ENCODE data around the gene KDM7A.

Gene KDM7A, protein sequence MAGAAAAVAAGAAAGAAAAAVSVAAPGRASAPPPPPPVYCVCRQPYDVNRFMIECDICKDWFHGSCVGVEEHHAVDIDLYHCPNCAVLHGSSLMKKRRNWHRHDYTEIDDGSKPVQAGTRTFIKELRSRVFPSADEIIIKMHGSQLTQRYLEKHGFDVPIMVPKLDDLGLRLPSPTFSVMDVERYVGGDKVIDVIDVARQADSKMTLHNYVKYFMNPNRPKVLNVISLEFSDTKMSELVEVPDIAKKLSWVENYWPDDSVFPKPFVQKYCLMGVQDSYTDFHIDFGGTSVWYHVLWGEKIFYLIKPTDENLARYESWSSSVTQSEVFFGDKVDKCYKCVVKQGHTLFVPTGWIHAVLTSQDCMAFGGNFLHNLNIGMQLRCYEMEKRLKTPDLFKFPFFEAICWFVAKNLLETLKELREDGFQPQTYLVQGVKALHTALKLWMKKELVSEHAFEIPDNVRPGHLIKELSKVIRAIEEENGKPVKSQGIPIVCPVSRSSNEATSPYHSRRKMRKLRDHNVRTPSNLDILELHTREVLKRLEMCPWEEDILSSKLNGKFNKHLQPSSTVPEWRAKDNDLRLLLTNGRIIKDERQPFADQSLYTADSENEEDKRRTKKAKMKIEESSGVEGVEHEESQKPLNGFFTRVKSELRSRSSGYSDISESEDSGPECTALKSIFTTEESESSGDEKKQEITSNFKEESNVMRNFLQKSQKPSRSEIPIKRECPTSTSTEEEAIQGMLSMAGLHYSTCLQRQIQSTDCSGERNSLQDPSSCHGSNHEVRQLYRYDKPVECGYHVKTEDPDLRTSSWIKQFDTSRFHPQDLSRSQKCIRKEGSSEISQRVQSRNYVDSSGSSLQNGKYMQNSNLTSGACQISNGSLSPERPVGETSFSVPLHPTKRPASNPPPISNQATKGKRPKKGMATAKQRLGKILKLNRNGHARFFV

DNA sequence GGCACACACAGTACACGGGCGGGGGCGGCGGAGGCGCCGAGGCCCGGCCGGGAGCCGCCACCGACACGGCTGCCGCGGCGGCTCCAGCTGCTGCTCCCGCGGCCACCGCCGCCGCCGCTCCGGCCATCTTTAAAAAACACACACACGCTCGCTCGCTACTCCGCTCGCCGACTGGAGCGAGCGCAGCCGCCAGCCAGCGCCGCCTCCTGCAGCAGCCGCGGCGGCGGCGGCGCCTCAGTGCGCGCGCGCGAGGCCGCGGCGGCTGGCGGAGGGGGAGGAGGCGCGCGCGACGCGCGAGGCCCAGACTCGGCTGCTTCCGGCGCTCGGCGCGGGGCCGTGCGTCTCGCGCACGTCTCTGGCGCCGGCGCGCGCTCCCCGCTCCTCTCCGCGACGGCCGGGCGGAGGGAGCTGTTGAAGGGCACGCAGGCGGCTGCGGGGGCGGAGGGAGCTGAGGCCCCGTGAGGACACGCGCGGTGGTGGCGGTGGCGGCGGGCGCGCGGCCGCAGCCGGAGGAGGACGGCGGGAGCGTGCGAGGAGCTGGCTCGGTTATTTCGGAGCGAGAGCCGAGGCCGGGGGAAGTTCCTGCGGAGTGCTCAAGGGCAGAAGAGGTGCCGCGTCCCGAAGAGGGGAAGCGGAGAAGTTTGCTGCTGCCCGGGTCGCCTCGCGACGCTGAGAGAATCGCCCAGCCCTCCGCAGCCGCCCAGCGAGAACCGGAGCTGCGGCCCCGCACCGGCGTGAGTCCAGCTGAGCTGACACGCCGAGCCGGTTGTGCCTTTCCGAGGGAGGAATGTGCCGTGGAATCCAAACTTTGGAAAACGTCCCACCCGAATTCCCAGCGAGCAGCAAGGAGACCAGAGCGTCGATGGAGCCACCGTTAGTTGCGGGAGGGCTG lies at the start of gene KDM7A:
KDM7A (minus strand) TSS at position 173 of the 892 bp plus-strand sequence; CDS start at position 127, 46 bp downstream.
- peak; percentile 96 for DNase-seq (ENCODE audit: low spot score)

GRCh38 chr7:140225562-140226249 lies 48.9 kb upstream of the KDM7A start:
- DNase-seq (ENCODE audit: low spot score): no peak

DNA sequence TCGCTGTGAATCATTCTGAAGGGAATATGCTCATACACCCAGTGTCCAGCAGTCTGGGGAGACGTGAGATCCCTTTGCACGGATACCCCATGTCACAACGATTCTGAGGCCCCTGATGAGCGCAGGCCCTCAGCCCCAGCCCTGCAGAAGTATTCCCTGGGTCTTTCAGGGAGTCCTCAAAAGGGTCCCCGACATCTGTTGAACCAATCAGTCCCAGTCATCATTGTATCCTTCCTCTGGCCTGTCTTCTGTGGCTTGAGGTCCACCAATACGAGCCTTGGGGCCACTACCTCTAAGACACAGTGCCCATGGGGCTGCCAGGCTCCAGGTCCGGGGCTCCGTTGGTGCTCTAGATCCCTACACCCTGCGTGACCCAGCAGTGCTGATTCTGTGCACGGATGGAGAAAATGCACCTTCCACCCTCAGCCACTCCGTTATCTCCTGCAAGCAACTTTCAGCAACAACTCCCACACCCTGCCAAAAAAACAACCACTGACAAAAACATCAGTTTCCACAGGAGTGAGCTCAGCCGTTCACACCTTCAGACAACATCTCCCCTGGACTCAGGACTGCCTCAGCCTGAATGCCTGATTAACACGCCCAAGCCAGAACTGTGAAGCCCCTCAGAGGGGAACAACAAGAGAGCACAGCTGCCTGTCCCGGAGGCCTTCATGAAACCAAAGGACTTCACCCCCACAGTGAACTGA lies 46.9 kb upstream of the KDM7A start:
- no peak for DNase-seq (ENCODE audit: low spot score)

- no peak for DNase-seq (ENCODE audit: low spot score)
Measured at GRCh38 chr7:140222814-140223213, 46.0 kb upstream of the KDM7A start.

GRCh38 chr7:140219672-140220524 lies 43.1 kb upstream of the KDM7A start:
- DNase-seq (ENCODE audit: low spot score): no peak

DNA sequence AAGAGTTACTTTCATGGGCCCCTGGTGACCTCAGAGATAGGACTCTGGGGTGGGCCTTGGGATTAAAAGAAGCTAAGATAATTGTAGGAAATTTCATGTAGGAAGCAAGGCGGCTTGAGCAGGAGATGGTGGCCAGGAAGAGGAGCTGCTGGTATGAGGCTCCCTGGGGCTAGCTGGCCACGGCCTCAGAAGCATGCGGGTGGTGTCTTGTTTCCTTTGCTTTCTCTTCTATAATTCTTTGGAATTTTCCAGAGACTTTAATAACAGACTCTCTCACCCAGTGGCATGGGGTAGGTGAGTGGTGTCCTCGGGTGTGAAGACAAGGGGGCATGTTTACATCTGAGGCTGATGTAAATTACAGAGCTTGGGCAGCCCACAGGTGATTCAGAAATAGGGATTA lies 41.9 kb upstream of the KDM7A start:
- DNase-seq (ENCODE audit: low spot score): no peak

DNA sequence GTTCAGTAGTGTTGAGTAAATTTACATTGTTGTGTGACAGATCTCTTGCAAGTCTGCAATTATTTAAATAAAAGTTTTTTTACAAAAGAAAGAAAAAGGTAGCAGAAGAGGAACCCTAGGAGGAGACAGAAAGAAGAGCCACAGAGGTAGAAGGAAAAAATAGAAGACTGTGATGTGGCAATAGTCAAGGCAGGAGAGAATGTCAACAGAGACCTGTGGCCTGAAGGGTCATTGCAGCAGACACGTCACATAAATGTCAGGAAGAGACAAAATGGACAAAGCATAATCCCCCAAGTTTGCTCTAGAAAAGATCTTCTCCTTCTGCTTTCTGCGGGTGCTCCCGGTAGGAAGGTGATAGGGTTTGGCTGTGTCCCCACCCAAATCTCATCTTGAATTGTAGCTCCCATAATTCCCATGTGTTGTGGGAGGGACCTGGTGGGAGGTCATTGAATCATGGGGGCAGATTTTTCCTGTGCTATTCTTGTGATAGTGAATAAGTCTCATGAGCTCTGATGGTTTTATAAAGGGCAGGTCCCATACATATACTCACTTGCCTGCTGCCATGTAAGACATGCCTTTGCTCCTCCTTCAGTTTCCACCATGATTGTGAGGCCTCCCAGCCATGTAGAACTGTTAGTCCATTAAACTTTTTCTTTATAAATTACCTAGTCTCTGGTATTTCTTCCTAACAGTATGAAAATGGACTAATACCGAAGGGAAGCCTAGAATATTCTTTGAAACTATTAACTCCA lies 41.1 kb upstream of the KDM7A start:
- DNase-seq (ENCODE audit: low spot score): no peak

- no peak for DNase-seq (ENCODE audit: low spot score)
Measured at GRCh38 chr7:140215281-140215680, 38.5 kb upstream of the KDM7A start.

DNA sequence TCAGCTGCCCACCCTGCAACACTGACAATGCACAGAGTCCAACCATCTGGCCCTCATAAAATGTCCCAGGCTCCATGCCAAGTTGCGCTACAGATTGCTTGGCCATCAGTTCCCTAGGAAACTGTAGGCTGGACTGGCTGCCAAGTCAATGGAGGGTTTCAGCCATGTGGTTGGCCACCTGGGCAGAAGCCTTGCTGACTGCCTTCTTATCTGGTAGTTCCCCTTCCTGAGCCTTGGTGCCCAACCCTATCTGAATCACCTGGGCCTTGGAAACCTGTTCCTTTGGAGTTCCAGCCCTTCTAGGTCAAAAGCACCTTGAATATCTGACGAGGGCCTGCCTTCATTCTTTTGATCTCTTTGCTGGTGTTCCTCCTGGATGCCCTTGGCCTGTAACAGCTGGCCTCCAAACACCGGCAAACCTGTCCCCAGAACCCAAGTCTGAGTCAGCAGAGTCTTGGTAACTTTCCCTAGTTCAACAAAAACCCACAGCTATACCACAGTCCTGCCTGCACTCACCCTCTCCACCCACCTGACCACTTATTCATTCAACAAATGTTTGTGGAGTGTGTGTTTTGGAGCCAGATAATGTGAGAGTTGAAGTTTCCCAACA lies 37.4 kb upstream of the KDM7A start:
- no peak for DNase-seq (ENCODE audit: low spot score)

DNA sequence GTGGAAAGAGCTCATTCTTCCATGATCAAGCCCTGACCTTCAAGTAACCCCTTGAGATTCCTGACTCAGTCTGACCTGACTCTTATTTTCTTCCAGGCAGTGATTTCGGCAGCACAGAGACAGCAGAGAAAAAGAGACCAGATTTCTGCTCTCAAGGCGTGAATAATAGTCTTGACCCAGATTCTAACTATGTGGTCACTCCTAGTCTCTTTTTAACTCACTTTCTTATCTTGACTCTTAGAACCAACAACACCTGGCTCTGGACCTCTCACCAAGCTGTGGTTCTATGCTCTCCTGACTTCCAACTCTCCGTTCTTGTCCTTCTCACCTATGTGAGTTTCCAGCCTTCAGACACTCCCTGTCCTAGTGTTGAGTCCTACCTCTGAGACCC lies 36.9 kb upstream of the KDM7A start:
- DNase-seq (ENCODE audit: low spot score): no peak

- DNase-seq (ENCODE audit: low spot score): no peak
Measured at GRCh38 chr7:140212100-140212881, 35.5 kb upstream of the KDM7A start.

DNA sequence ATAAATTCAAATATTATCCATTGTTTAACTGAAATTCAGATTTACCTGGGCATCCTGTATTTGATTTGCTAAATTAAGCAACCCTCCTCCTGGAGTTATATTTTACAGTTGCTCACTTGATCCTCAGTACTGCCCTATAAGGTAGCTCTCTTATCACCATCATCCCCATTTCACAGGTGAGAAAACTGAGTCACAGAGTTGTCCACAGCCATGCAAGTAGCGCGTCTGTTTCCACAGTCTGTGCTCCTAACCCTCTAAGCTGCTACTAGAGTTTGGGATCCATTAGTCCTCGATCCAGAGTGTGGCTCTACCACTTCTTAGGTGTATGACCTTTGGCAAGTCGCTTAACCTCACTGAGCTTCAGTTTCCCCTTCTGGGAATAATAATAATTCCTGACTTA lies 34.9 kb upstream of the KDM7A start:
- DNase-seq (ENCODE audit: low spot score): no peak

DNA sequence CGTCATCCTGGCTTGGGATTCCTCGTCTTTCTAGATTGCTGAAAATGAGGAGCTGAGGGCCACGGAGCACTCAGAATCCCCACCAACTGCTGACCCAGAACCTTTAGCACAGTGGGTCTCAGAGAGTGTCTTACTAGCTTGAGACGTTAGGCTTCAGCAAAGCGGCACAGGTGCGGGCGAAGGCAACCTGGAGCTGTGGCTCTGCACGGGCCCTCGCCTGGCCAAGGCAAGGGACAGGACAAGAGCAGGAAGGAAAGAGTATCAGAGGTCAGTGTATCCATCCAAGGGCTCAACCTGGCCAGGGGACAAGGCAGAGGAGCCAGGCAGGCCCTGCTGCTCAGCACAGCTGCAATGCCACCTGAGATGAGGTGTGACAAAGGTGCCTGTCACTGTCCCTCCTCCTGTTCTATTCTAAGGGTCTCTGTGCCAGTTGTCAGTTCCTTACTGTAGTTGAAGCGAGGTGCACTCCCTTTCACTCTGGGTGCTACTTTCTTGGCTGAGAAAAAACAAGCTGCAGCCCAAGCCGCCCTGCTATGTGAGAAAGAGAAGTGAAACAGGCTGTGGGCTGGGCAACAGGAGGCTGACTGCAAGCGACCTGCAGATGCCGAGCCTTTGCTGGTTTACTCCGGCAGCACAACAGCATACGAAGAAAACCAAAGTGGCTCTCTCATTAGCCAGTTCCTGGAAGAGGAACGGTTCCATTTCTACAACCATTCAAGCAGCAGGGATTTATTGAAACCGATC lies 33.3 kb upstream of the KDM7A start:
- no peak for DNase-seq (ENCODE audit: low spot score)

- no peak for DNase-seq (ENCODE audit: low spot score)
Measured at GRCh38 chr7:140206616-140207389, 30.0 kb upstream of the KDM7A start.

- DNase-seq (ENCODE audit: low spot score): no peak
Measured at GRCh38 chr7:140205600-140205999, 28.8 kb upstream of the KDM7A start.

DNA sequence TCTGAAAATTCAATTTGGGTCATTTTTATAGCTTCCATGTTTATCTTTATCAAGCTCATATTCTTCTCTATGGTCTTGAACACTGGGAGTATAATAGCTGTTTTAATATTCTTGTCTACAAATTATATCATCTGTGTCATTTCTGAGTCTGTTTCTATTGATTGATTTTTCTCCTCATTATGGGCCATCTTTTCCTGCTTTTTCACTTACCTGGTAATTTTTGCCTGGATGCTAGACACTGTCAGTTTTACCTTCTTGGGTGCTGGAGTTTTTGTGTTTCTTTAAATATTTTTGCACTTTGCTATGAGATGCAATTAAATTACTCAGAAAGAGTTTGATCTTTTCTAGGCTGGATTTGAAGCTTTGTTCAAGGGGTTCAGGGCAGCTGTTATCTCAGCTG lies 26.8 kb upstream of the KDM7A start:
- DNase-seq (ENCODE audit: low spot score): no peak

Measured in D341Med (cell line).